ENCODE results near the gene LSMEM2. TPM values are rescaled to one million over a fixed set of nuclear protein-coding genes. Genes with fewer than 3 reads are reported as not detected.

The LSMEM2 gene
- total and polyA plus RNA-seq, 9 of the 15 experiments (the other 6 are each of a cell fraction or from before 2014, with no cell fraction given), result not detected

DNA sequence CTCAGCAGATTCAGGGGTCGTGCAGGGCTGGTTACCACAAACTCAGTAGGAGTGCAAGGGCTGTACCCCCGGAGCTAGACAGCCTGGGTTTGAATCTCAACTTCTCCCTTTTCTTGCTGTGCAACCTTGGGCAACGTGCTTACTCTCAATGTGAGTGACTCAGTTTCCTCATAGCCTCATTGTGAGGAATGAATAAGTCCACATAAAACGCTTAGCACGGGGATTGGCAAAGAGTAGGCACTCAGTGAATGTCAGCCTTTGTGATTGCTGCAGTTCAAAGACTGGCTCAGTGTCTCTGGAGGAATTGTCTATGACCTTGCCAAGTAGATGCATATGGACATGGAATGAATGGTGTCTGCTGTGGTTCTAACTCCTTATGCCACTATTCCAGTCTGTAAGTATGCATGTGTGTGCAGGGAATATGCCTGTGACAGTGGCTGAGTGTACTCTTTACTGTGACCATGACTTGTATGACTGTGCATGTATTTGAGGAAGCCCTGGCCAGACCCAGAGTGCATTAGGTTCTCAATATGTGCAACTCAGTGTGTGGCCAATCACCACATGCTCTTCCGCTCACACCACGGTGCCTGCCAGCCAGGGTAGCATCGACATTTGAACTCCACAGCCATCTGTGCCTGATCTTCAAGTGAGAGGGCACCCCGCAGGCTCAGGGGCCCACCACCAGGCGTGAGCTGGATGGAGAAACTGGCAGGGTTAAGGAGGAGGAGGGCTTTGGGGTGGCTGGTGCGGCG, 21.2 kb downstream of the LSMEM2 start (continued):
- TF ChIP-seq, protein P1, sequence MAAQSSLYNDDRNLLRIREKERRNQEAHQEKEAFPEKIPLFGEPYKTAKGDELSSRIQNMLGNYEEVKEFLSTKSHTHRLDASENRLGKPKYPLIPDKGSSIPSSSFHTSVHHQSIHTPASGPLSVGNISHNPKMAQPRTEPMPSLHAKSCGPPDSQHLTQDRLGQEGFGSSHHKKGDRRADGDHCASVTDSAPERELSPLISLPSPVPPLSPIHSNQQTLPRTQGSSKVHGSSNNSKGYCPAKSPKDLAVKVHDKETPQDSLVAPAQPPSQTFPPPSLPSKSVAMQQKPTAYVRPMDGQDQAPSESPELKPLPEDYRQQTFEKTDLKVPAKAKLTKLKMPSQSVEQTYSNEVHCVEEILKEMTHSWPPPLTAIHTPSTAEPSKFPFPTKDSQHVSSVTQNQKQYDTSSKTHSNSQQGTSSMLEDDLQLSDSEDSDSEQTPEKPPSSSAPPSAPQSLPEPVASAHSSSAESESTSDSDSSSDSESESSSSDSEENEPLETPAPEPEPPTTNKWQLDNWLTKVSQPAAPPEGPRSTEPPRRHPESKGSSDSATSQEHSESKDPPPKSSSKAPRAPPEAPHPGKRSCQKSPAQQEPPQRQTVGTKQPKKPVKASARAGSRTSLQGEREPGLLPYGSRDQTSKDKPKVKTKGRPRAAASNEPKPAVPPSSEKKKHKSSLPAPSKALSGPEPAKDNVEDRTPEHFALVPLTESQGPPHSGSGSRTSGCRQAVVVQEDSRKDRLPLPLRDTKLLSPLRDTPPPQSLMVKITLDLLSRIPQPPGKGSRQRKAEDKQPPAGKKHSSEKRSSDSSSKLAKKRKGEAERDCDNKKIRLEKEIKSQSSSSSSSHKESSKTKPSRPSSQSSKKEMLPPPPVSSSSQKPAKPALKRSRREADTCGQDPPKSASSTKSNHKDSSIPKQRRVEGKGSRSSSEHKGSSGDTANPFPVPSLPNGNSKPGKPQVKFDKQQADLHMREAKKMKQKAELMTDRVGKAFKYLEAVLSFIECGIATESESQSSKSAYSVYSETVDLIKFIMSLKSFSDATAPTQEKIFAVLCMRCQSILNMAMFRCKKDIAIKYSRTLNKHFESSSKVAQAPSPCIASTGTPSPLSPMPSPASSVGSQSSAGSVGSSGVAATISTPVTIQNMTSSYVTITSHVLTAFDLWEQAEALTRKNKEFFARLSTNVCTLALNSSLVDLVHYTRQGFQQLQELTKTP (IDR thresholded peaks at IDR 0.05; ENCODE audit: low read depth in 1 of 2, partially characterized antibody in 2 of 2), result no peak
- TF ChIP-seq TBP (optimal IDR thresholded peaks at IDR 0.05; ENCODE audit: low read depth, low read length) (no peak), KDM5B (IDR thresholded peaks at IDR 0.05; ENCODE audit: insufficient replicate concordance, low read depth, low read length) (peak; percentile 52), ZNF644 (tag; IDR thresholded peaks at IDR 0.05; ENCODE audit: low read depth) (no peak), ZNF274 (IDR thresholded peaks at IDR 0.05; ENCODE audit: borderline replicate concordance, low read depth, low read length) (no peak), FOXA1 (IDR thresholded peaks at IDR 0.05; ENCODE audit: borderline replicate concordance) (no peak), ZFX (CRISPR knock-in tag; IDR thresholded peaks at IDR 0.05) (peak; percentile 23), ZNF444 (CRISPR knock-in tag; IDR thresholded peaks at IDR 0.05) (no peak), CREB5 (CRISPR knock-in tag; IDR thresholded peaks at IDR 0.05) (no peak), ZNF740 (CRISPR knock-in tag; IDR thresholded peaks at IDR 0.05) (no peak), ZNF740 (tag; IDR thresholded peaks at IDR 0.05) (no peak), NFRKB (IDR thresholded peaks at IDR 0.05; ENCODE audit: low read depth) (peak; percentile 79; the same call in 1 of the 2 replicates), NCOA2 (IDR thresholded peaks at IDR 0.05; ENCODE audit: partially characterized antibody in 2 of 2) (no peak), POLR2B (IDR thresholded peaks at IDR 0.05; ENCODE audit: low read depth, partially characterized antibody) (peak; percentile 12), ELF1 (tag; IDR thresholded peaks at IDR 0.05) (no peak)
- TF ChIP-seq, protein P2, sequence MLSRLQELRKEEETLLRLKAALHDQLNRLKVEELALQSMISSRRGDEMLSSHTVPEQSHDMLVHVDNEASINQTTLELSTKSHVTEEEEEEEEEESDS (CRISPR knock-in tag; IDR thresholded peaks at IDR 0.05), result no peak
- TF ChIP-seq, protein P3, sequence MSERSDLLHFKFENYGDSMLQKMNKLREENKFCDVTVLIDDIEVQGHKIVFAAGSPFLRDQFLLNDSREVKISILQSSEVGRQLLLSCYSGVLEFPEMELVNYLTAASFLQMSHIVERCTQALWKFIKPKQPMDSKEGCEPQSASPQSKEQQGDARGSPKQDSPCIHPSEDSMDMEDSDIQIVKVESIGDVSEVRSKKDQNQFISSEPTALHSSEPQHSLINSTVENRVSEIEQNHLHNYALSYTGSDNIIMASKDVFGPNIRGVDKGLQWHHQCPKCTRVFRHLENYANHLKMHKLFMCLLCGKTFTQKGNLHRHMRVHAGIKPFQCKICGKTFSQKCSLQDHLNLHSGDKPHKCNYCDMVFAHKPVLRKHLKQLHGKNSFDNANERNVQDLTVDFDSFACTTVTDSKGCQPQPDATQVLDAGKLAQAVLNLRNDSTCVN (CRISPR knock-in tag; IDR thresholded peaks at IDR 0.05), result no peak
- TF ChIP-seq, protein P4, sequence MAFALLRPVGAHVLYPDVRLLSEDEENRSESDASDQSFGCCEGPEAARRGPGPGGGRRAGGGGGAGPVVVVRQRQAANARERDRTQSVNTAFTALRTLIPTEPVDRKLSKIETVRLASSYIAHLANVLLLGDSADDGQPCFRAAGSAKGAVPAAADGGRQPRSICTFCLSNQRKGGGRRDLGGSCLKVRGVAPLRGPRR (CRISPR knock-in tag; IDR thresholded peaks at IDR 0.05), result peak; percentile 64; the same call in 1 of the 2 replicates
